Hepatocyte (in vitro differentiated cells): Measurements from ENCODE around the gene VENTX.

Source experiments
- EZH2 ChIP-seq: fragments of 200-600 bp; sonication (generic); IDR thresholded peaks from 2 replicates; pipeline ENCODE4 v1.6.1; 2016; ENCODE audit warnings: antibody characterized with exemption, mild to moderate bottlenecking, borderline replicate concordance
- TF ChIP-seq, protein P1 (sequence below): fragments of 200-600 bp; sonication (generic); IDR thresholded peaks from 2 replicates; pipeline ENCODE4 v1.5.1; 2016; ENCODE audit warnings: antibody characterized with exemption, mild to moderate bottlenecking; ENCODE audit not compliant: poor library complexity

DNA sequence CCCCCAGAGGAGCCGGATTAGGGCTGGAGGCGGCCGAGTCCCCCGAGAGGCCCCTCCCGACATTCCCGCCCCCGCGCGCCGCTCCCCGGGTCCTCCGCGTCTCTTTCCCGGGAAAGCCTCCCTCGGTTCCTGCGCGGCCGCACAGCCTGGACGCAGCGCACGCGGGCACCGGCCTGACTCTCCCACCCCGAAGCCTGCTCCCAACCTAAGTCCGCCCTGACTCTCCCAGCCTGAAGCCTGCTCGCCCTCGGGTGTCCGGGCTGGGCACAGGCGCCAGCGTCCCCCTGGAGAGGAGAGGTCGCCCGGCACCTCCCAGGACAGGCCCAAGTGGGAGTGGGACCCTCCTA is 441 bp upstream of the VENTX start:
- peak; percentile 27 for TF ChIP-seq EZH2
- TF ChIP-seq, protein P1, sequence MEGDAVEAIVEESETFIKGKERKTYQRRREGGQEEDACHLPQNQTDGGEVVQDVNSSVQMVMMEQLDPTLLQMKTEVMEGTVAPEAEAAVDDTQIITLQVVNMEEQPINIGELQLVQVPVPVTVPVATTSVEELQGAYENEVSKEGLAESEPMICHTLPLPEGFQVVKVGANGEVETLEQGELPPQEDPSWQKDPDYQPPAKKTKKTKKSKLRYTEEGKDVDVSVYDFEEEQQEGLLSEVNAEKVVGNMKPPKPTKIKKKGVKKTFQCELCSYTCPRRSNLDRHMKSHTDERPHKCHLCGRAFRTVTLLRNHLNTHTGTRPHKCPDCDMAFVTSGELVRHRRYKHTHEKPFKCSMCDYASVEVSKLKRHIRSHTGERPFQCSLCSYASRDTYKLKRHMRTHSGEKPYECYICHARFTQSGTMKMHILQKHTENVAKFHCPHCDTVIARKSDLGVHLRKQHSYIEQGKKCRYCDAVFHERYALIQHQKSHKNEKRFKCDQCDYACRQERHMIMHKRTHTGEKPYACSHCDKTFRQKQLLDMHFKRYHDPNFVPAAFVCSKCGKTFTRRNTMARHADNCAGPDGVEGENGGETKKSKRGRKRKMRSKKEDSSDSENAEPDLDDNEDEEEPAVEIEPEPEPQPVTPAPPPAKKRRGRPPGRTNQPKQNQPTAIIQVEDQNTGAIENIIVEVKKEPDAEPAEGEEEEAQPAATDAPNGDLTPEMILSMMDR = no peak
